ENCODE results near the gene CHST11.
"Not testable (repeated sequence)": the region's sequence is repeated elsewhere in the genome, so short reads cannot be mapped to it uniquely, and the experiment has no call there.

CHST11 gene

GRCh38 chr12:104526320-104526719 is 69.6 kb downstream of the CHST11 start:
- no peak for DNase-seq (ENCODE audit: low read depth)
- H3K4me3 ChIP-seq (ENCODE audit: low read depth, low read length), result no peak overlapping the region
- TF ChIP-seq, protein P1, sequence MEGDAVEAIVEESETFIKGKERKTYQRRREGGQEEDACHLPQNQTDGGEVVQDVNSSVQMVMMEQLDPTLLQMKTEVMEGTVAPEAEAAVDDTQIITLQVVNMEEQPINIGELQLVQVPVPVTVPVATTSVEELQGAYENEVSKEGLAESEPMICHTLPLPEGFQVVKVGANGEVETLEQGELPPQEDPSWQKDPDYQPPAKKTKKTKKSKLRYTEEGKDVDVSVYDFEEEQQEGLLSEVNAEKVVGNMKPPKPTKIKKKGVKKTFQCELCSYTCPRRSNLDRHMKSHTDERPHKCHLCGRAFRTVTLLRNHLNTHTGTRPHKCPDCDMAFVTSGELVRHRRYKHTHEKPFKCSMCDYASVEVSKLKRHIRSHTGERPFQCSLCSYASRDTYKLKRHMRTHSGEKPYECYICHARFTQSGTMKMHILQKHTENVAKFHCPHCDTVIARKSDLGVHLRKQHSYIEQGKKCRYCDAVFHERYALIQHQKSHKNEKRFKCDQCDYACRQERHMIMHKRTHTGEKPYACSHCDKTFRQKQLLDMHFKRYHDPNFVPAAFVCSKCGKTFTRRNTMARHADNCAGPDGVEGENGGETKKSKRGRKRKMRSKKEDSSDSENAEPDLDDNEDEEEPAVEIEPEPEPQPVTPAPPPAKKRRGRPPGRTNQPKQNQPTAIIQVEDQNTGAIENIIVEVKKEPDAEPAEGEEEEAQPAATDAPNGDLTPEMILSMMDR (IDR thresholded peaks at IDR 0.05; ENCODE audit: control insufficient read depth, extremely low read depth, insufficient read depth), result no peak

GRCh38 chr12:104526751-104527150 is 70.0 kb downstream of the CHST11 start:
- TF ChIP-seq, protein P1 (IDR thresholded peaks at IDR 0.05; ENCODE audit: control insufficient read depth, extremely low read depth, insufficient read depth), result no peak
- no peak for DNase-seq (ENCODE audit: low read depth)
- H3K4me3 ChIP-seq (ENCODE audit: low read depth, low read length), result no peak overlapping the region

DNA sequence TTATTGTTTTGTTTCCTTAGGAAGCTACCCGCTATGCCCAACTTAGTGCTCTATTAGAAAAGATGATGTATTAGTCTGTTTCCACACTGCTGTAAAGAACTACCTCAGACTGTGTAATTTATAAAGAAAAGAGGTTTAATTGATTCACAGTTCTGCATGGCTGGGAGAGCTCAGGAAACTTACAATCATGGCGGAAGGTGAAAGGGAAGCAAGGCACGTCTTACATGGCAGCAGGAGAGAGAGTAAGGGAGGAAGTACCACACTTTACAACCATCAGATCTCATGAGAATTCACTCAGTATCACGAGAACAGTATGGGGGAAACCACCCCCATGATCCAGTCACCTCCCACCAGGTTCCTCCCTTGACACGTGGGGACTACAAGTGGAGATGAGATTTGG is 70.9 kb downstream of the CHST11 start:
- not testable (repeated sequence) for DNase-seq (ENCODE audit: low read depth); H3K4me3 ChIP-seq (ENCODE audit: low read depth, low read length)

- H3K4me3 ChIP-seq (ENCODE audit: low read depth, low read length), result no peak overlapping the region
- DNase-seq (ENCODE audit: low read depth), result no peak
- TF ChIP-seq, protein P1 (IDR thresholded peaks at IDR 0.05; ENCODE audit: control insufficient read depth, extremely low read depth, insufficient read depth), result no peak
These were observed 72.6 kb downstream of the CHST11 start for GRCh38 chr12:104529130-104529874.

- DNase-seq (ENCODE audit: low read depth), result no peak
- TF ChIP-seq, protein P1 (IDR thresholded peaks at IDR 0.05; ENCODE audit: control insufficient read depth, extremely low read depth, insufficient read depth), result no peak
- H3K4me3 ChIP-seq (ENCODE audit: low read depth, low read length), result no peak overlapping the region
These were observed 75.9 kb downstream of the CHST11 start for GRCh38 chr12:104532636-104533035.

- no peak overlapping the region for H3K4me3 ChIP-seq (ENCODE audit: low read depth, low read length)
- TF ChIP-seq, protein P1 (IDR thresholded peaks at IDR 0.05; ENCODE audit: control insufficient read depth, extremely low read depth, insufficient read depth), result no peak
- DNase-seq (ENCODE audit: low read depth), result no peak
These were observed 76.4 kb downstream of the CHST11 start for GRCh38 chr12:104533134-104533533.

- no peak overlapping the region for H3K4me3 ChIP-seq (ENCODE audit: low read depth, low read length)
- no peak for DNase-seq (ENCODE audit: low read depth)
- TF ChIP-seq, protein P1 (IDR thresholded peaks at IDR 0.05; ENCODE audit: control insufficient read depth, extremely low read depth, insufficient read depth), result no peak
These were observed 77.6 kb downstream of the CHST11 start for GRCh38 chr12:104534162-104534856.
